ENCODE data around the gene COL23A1. TPM values are rescaled to one million over a fixed set of nuclear protein-coding genes. Genes with fewer than 3 reads are reported as not detected.

Gene COL23A1
- total RNA-seq, 4 donors from 2014 or later, result 0.83 to 1.8 (median 1.5) TPM

- 68% methylated on average over 8 of the region's 8 CpGs for WGBS
- Histone ChIP-seq H3K27ac (replicated peaks in 1 of 4) (no peak overlapping the region), H3K4me3 (no peak overlapping the region), H3K27me3 (peaks cover 0 to 29% (median 0%) of the 10 kb centered on the region in 4 donors), H3K9me3 (no peaks in the 10 kb centered on the region), H3K4me1 (peaks cover 3 to 25% (median 19%) of the 10 kb centered on the region in 4 donors), H3K36me3 (no peaks in the 10 kb centered on the region)
- intact Hi-C loops (cut with DNase I), result no loop called here
- no peak for DNase-seq (ENCODE audit: extremely low spot score)
- no peak for TF ChIP-seq EP300 (IDR thresholded peaks at IDR 0.05)
- TF ChIP-seq POLR2A (IDR thresholded peaks at IDR 0.05; ENCODE audit: low read depth), result no peak
- no peak for TF ChIP-seq POLR2AphosphoS5 (IDR thresholded peaks at IDR 0.05)
- TF ChIP-seq, protein P1, sequence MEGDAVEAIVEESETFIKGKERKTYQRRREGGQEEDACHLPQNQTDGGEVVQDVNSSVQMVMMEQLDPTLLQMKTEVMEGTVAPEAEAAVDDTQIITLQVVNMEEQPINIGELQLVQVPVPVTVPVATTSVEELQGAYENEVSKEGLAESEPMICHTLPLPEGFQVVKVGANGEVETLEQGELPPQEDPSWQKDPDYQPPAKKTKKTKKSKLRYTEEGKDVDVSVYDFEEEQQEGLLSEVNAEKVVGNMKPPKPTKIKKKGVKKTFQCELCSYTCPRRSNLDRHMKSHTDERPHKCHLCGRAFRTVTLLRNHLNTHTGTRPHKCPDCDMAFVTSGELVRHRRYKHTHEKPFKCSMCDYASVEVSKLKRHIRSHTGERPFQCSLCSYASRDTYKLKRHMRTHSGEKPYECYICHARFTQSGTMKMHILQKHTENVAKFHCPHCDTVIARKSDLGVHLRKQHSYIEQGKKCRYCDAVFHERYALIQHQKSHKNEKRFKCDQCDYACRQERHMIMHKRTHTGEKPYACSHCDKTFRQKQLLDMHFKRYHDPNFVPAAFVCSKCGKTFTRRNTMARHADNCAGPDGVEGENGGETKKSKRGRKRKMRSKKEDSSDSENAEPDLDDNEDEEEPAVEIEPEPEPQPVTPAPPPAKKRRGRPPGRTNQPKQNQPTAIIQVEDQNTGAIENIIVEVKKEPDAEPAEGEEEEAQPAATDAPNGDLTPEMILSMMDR (IDR thresholded peaks at IDR 0.05), result no peak
Observed at GRCh38 chr5:178388386-178389025, 201.7 kb downstream of the COL23A1 start.

GRCh38 chr5:178387856-178388190, 202.4 kb downstream of the COL23A1 start:
- intact Hi-C loops (cut with DNase I), result no loop called here
- Histone ChIP-seq H3K36me3 (no peaks in the 10 kb centered on the region), H3K4me1 (peaks cover 3 to 28% (median 23%) of the 10 kb centered on the region in 4 donors), H3K27me3 (peaks cover 0 to 36% (median 0%) of the 10 kb centered on the region in 4 donors), H3K4me3 (no peak overlapping the region), H3K27ac (replicated peaks in 1 of 4) (no peak overlapping the region), H3K9me3 (no peaks in the 10 kb centered on the region)
- 81% methylated on average over 7 of the region's 7 CpGs for WGBS
- TF ChIP-seq POLR2A (IDR thresholded peaks at IDR 0.05; ENCODE audit: low read depth) (no peak), EP300 (IDR thresholded peaks at IDR 0.05) (no peak), POLR2AphosphoS5 (IDR thresholded peaks at IDR 0.05) (no peak)
- TF ChIP-seq, protein P1 (IDR thresholded peaks at IDR 0.05), result no peak
- DNase-seq (ENCODE audit: extremely low spot score), result no peak

DNA sequence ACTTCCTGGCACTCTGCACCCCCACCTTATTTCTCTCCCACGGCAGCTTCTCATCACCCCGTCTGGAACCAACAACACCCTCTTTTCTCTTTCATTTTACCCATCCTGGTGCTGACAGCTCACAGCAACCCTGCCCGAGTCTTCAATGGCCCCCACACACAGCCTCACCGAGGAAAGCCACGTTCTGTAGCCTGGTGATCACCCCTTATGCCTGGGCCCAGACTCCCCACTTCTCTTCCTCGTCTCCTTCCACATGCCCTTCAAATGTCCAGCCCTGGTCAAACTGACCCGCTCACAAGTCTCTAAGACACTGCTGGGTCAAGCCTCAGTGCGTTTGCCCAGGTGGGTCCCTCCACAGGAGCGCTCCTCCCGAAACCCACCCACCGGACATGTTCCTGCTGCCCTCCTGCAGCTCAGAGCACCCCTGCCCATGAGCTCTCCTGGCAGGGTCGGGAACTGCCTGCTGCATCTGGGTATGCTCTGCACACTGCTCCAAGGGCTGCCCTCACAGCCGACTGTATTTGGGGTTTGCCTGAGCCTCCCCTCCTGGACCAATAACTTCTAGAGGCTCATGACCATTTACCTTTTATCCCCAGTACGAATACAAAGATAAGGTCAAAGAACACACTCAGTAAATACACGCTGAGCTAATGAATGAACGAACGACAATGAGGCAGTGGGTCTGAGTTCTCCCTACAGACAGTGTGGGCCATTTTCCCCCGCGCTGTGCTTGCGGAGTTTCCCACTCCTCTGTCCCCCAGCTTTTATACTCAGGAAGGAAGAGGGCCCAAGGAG, 202.9 kb downstream of the COL23A1 start:
- Histone ChIP-seq H3K9me3 (no peaks in the 10 kb centered on the region), H3K36me3 (no peaks in the 10 kb centered on the region), H3K4me3 (no peak overlapping the region), H3K27me3 (peaks cover 0 to 36% (median 0%) of the 10 kb centered on the region in 4 donors), H3K27ac (replicated peaks in 1 of 4) (no peak overlapping the region), H3K4me1 (peaks cover 3 to 29% (median 23%) of the 10 kb centered on the region in 4 donors)
- DNase-seq (ENCODE audit: extremely low spot score), result no peak
- no peak for TF ChIP-seq POLR2A (IDR thresholded peaks at IDR 0.05; ENCODE audit: low read depth)
- TF ChIP-seq, protein P1 (IDR thresholded peaks at IDR 0.05), result no peak
- TF ChIP-seq EP300 (IDR thresholded peaks at IDR 0.05), result no peak
- no peak for TF ChIP-seq POLR2AphosphoS5 (IDR thresholded peaks at IDR 0.05)
- WGBS, result 91% methylated on average over 19 of the region's 20 CpGs
- intact Hi-C loops (cut with DNase I), result no loop called here

DNA sequence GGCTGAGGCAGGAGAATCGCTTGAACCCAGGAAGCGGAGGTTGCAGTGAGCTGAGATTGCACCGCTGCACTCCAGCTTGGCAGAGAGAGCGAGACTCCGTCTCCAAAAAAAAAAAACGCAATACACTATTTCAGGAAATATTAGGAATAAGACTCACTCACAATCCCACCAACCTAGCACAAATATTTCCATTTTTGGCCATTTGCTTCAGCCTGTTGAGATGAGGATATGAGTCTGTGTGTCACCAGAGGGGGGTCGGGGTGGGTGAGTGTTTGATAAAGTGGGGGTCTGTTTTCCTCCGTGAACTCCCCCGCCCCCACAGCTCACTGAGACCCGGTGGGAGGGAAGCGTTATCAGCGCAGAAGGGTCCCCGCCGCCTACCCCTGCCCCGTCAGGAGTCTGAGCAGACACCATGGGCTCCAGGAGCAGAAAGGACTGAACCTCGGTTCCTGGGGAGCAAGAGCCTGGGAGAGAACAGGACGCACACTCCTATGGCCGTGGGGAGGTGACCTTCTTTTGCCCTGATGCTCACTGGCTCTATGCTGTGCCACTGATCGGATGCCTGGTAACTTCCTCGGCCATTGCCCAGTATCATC, 203.8 kb downstream of the COL23A1 start:
- no peak for DNase-seq (ENCODE audit: extremely low spot score)
- peaks cover 0 to 36% (median 0%) of the 10 kb centered on the region in 4 donors for H3K27me3 ChIP-seq

More for the DNA sequence above, 203.8 kb downstream of the COL23A1 start:
- Histone ChIP-seq H3K36me3 (no peaks in the 10 kb centered on the region), H3K27ac (replicated peaks in 1 of 4) (no peak overlapping the region), H3K9me3 (no peaks in the 10 kb centered on the region), H3K4me3 (no peak overlapping the region), H3K4me1 (peaks cover 3 to 29% (median 23%) of the 10 kb centered on the region in 4 donors)
- TF ChIP-seq EP300 (IDR thresholded peaks at IDR 0.05) (no peak), POLR2AphosphoS5 (IDR thresholded peaks at IDR 0.05) (no peak), POLR2A (IDR thresholded peaks at IDR 0.05; ENCODE audit: low read depth) (no peak)
- TF ChIP-seq, protein P1 (IDR thresholded peaks at IDR 0.05), result no peak
- intact Hi-C loops (cut with DNase I), result no loop called here
- 88% methylated on average over 20 of the region's 20 CpGs for WGBS
